ENCODE measurements around the gene GLT8D1. TPM values are rescaled to one million over a fixed set of nuclear protein-coding genes. Genes with fewer than 3 reads are reported as not detected.

Gene GLT8D1
- total RNA-seq, 1 experiment from 2014 or later = 42.1 TPM

- ATAC-seq = no peak
- H3K79me2 ChIP-seq (ENCODE audit: insufficient read depth, low read length) = peaks cover 49% of the 10 kb centered on the region
These were observed 2.0 kb upstream of the GLT8D1 start for GRCh38 chr3:52707585-52707984.

GRCh38 chr3:52705438-52705687 is 228 bp downstream of the GLT8D1 start:
- H4K20me1 ChIP-seq (ENCODE audit: insufficient read depth) = no peaks in the 10 kb centered on the region
- H3K27me3 ChIP-seq (ENCODE audit: insufficient read depth, low read length) = no peaks in the 10 kb centered on the region
- POLR2A ChIA-PET = interaction anchor here (0.6 to 1.0 kb wide), 3 partner anchors 16 to 236 kb away, joined by 3 to 4 read pairs (median 3); no protein-coding TSS in a partner anchor
- H3K79me2 ChIP-seq (ENCODE audit: insufficient read depth, low read length) = peaks cover 61% of the 10 kb centered on the region
- CTCF ChIA-PET = no interaction called here
- BruUV-seq (replicated peaks) = no TSS peak
- peak overlapping the region; percentile 94 to 96 for H3K4me3 ChIP-seq (replicated peaks in 1 of 2; ENCODE audit: low read depth in 1 of 2, low read length in 2 of 2)
- ATAC-seq (peak; percentile 57; the same call in 1 of the 2 replicates), DNase-seq (ENCODE audit: low read depth, low spot score) (no peak)
- no peaks in the 10 kb centered on the region for H3K9me3 ChIP-seq (ENCODE audit: control insufficient read depth in 1 of 2, insufficient read depth in 1 of 2, low read depth in 1 of 2, low read length in 2 of 2)
- peak overlapping the region; percentile 91 for H3K9ac ChIP-seq (ENCODE audit: low read length)
- intact Hi-C loops (cut with micrococcal nuclease) = no loop called here
- peak overlapping the region; percentile 45 for H2AFZ ChIP-seq (ENCODE audit: low read depth, low read length, poor library complexity, severe bottlenecking)
- peak overlapping the region; percentile 99 for H3K4me2 ChIP-seq (ENCODE audit: low read length)
- H3K36me3 ChIP-seq (ENCODE audit: control insufficient read depth in 1 of 2, insufficient read depth in 2 of 2, low read length in 2 of 2) = peaks cover 10% of the 10 kb centered on the region in 2 experiments; a peak in 3 of 4 replicates
- H3K9me2 ChIP-seq (ENCODE audit: insufficient read depth) = no peaks in the 10 kb centered on the region
- peaks cover 10 to 12% of the 10 kb centered on the region in 2 experiments; a peak in 3 of 4 replicates for H3K4me1 ChIP-seq (ENCODE audit: control insufficient read depth in 1 of 2, insufficient read depth in 2 of 2, low read length in 2 of 2)
- TF ChIP-seq ZNF274 (IDR thresholded peaks at IDR 0.05; ENCODE audit: low read depth, low read length) (no peak), TCF7L2 (IDR thresholded peaks at IDR 0.05; ENCODE audit: borderline replicate concordance, extremely low read depth, insufficient read depth, insufficient read length) (no peak), EZH2phosphoT487 (IDR thresholded peaks at IDR 0.05; ENCODE audit: borderline replicate concordance) (no peak), SIN3A (IDR thresholded peaks at IDR 0.05; ENCODE audit: low read depth) (no peak)
- RAD21 ChIA-PET (ENCODE audit: low non-redundant PET in 1 of 2, low total read pairs in 2 of 2, uncharacterized antibody in 2 of 2, unreplicated experiment in 2 of 2) = no interaction called here
- H3K27ac ChIP-seq (ENCODE audit: low read depth, low read length) = peak overlapping the region; percentile 96

More at GRCh38 chr3:52707585-52707984, 2.0 kb upstream of the GLT8D1 start:
- BruUV-seq (replicated peaks) = no TSS peak
- DNase-seq (ENCODE audit: low read depth, low spot score) = no peak
- Histone ChIP-seq H3K27ac (ENCODE audit: low read depth, low read length) (no peak overlapping the region), H2AFZ (ENCODE audit: low read depth, low read length, poor library complexity, severe bottlenecking) (no peak overlapping the region), H3K27me3 (ENCODE audit: insufficient read depth, low read length) (no peaks in the 10 kb centered on the region), H3K9me3 (ENCODE audit: control insufficient read depth in 1 of 2, insufficient read depth in 1 of 2, low read depth in 1 of 2, low read length in 2 of 2) (no peaks in the 10 kb centered on the region), H4K20me1 (ENCODE audit: insufficient read depth) (no peaks in the 10 kb centered on the region), H3K9ac (ENCODE audit: low read length) (no peak overlapping the region), H3K9me2 (ENCODE audit: insufficient read depth) (no peaks in the 10 kb centered on the region), H3K4me2 (ENCODE audit: low read length) (peak overlapping the region; percentile 99), H3K4me1 (ENCODE audit: control insufficient read depth in 1 of 2, insufficient read depth in 2 of 2, low read length in 2 of 2) (peaks cover 10 to 12% of the 10 kb centered on the region in 2 experiments; a peak in 3 of 4 replicates), H3K4me3 (replicated peaks in 1 of 2; ENCODE audit: low read depth in 1 of 2, low read length in 2 of 2) (peak overlapping the region in 1 of 2 experiments; percentile 96; a peak in 1 of 4 replicates), H3K36me3 (ENCODE audit: control insufficient read depth in 1 of 2, insufficient read depth in 2 of 2, low read length in 2 of 2) (peaks cover 10% of the 10 kb centered on the region in 2 experiments; a peak in 3 of 4 replicates)
- RAD21 ChIA-PET (ENCODE audit: low non-redundant PET in 1 of 2, low total read pairs in 2 of 2, uncharacterized antibody in 2 of 2, unreplicated experiment in 2 of 2) = no interaction called here
- CTCF ChIA-PET = no interaction called here
- TF ChIP-seq EZH2phosphoT487 (IDR thresholded peaks at IDR 0.05; ENCODE audit: borderline replicate concordance) = no peak
- POLR2A ChIA-PET = interaction anchor here (0.6 kb wide), 1 partner anchor 16 kb away, joined by 3 read pairs; no protein-coding TSS in a partner anchor
- intact Hi-C loops (cut with micrococcal nuclease) = no loop called here
